K562 (cell line): ENCODE measurements around the gene ARHGDIB. TPM values are rescaled to one million over a fixed set of nuclear protein-coding genes. Genes with fewer than 3 reads are reported as not detected.

Source experiments
- ATAC-seq: fragments of 200-7000 bp; cut with Tn5 transposase; 3 replicates; pipeline ENCODE4 v1.9.1; 2020; ENCODE audit warnings: moderate library complexity
- BruUV-seq: library from RNA; stranded (reverse); fragments of 400-500 nt; replicated peaks from 2 replicates; lab custom pipeline; 2021; lab: Mats Ljungman, UMichigan
- CTCF ChIA-PET: fragments of 300-600 bp; formaldehyde crosslinking; extraction: SDS; loops from one replicate; lab custom pipeline; 2021; ENCODE audit warnings: low intra/inter-chr PET ratio; lab: Yijun Ruan, JAX
- POLR2A ChIA-PET: fragments of 300-600, 350-650 bp; sonication (Branson Sonifier 250); formaldehyde crosslinking; extraction: SDS; loops from one replicate; lab custom pipeline; 2021; ENCODE audit warnings: antibody characterized with exemption, inconsistent platforms; lab: Yijun Ruan, JAX
- DNase-seq, 4 experiments: peaks; one replicate each; pipeline versions ENCODE4 v3.0.0 to v3.0.0-alpha.2; 2011 to 2018; ENCODE audit warnings: low spot score in 3 of 4, mixed read lengths in 3 of 4; ENCODE audit errors: extremely low read depth in 1 of 4
- FAIRE-seq: peaks from 2 replicates; lab custom pipeline; 2011; peaks lifted over from hg19 to GRCh38; lab: Jason Lieb, UNC
- H2AFZ ChIP-seq: 2 replicates; pipeline ENCODE4 v1.6.0; 2011; ENCODE audit warnings: low read depth, low read length, control low read depth, inconsistent platforms
- H3K27ac ChIP-seq: fragments of 200-600 bp; 3 replicates; pipeline ENCODE4 v1.8.0; 2011; ENCODE audit warnings: low read depth, mild to moderate bottlenecking, control low read depth, inconsistent platforms, low read length, moderate library complexity, mixed read lengths; ENCODE audit errors: extremely low read depth
- H3K27me3 ChIP-seq, 2 experiments: fragments of 300-600 bp in 1 of 2; 2 replicates in 1 of 2; 3 replicates in 1 of 2; pipeline versions ENCODE4 v1.6.0 to v1.8.0; 2011; ENCODE audit warnings: inconsistent platforms in 2 of 2, low read length in 2 of 2, mild to moderate bottlenecking in 1 of 2, mixed read lengths in 1 of 2, moderate library complexity in 1 of 2; ENCODE audit not compliant: control insufficient read depth in 2 of 2, insufficient read depth in 2 of 2
- H3K36me3 ChIP-seq: fragments of 300-600 bp; 3 replicates; pipeline ENCODE4 v1.8.0; 2011; ENCODE audit warnings: mild to moderate bottlenecking, low read length, inconsistent platforms; ENCODE audit not compliant: control insufficient read depth, insufficient read depth
- H3K4me1 ChIP-seq, 2 experiments: fragments of 200-600 bp in 1 of 2; replicated peaks in 1 of 2; 2 replicates in 1 of 2; 3 replicates in 1 of 2; pipeline versions ENCODE4 v1.5.1 to v1.8.0; 2011; ENCODE audit warnings: inconsistent platforms in 2 of 2, low read length in 2 of 2, mild to moderate bottlenecking in 1 of 2, mixed read lengths in 1 of 2, moderate library complexity in 1 of 2; ENCODE audit not compliant: control insufficient read depth in 2 of 2, insufficient read depth in 2 of 2
- H3K4me2 ChIP-seq: 2 replicates; pipeline ENCODE4 v1.6.1; 2011; ENCODE audit warnings: low read length, control low read depth, inconsistent platforms, mixed read lengths; ENCODE audit not compliant: insufficient read depth
- H3K4me3 ChIP-seq: fragments of 200-600 bp; sonication (generic), shearing (Covaris generic); 2 replicates; pipeline ENCODE4 v1.5.1; 2016; ENCODE audit warnings: control low read depth, inconsistent platforms
- H3K79me2 ChIP-seq: fragments of 200-600 bp; 3 replicates; pipeline ENCODE4 v1.8.0; 2011; ENCODE audit warnings: low read length, inconsistent platforms; ENCODE audit not compliant: control insufficient read depth, insufficient read depth
- H3K9ac ChIP-seq, 2 experiments: 2 replicates each; pipeline versions ENCODE4 v1.6.0 to v1.6.1; 2011; ENCODE audit warnings: low read depth in 2 of 2, low read length in 2 of 2, control low read depth in 1 of 2, inconsistent platforms in 1 of 2, mild to moderate bottlenecking in 1 of 2, mixed read lengths in 1 of 2; ENCODE audit not compliant: insufficient read depth in 1 of 2
- H3K9me1 ChIP-seq: one replicate; pipeline ENCODE4 v1.6.0; 2011; ENCODE audit warnings: inconsistent platforms, mild to moderate bottlenecking, low read length, moderate library complexity; ENCODE audit not compliant: control insufficient read depth, insufficient read depth
- H3K9me3 ChIP-seq: replicated peaks from 2 replicates; pipeline ENCODE4 v1.5.1; 2011; ENCODE audit warnings: low read depth, low read length, inconsistent platforms; ENCODE audit not compliant: control insufficient read depth, insufficient read depth
- H4K20me1 ChIP-seq: replicated peaks from 2 replicates; pipeline ENCODE4 v1.6.1; 2011; ENCODE audit warnings: low read length, inconsistent platforms, mixed read lengths; ENCODE audit not compliant: control insufficient read depth, insufficient read depth
- CBX2 ChIP-seq: fragments of 200-600 bp; sonication (generic); IDR thresholded peaks from one replicate; pipeline ENCODE4 v1.6.1; 2012; ENCODE audit warnings: mild to moderate bottlenecking, low read length, inconsistent platforms; ENCODE audit not compliant: insufficient read depth, poor library complexity, severe bottlenecking
- ELK1 ChIP-seq: sonication (generic); formaldehyde crosslinking; IDR thresholded peaks from 2 replicates; pipeline ENCODE4 v1.8.1; 2022; ENCODE audit warnings: missing genetic modification reagents
- FOSL1 ChIP-seq: fragments of 200-800 bp; sonication (Bioruptor generic); conservative IDR thresholded peaks from 2 replicates; pipeline ENCODE4 v1.6.1; 2016; ENCODE audit warnings: missing genetic modification characterization, missing compliant biosample characterization
- POLR2AphosphoS2 ChIP-seq: IDR thresholded peaks from 2 replicates; pipeline ENCODE4 v1.6.1; 2012; ENCODE audit warnings: low read length, improper control_type of control experiment
- SMC3 ChIP-seq: conservative IDR thresholded peaks from 2 replicates; pipeline ENCODE4 v1.6.1; 2011; ENCODE audit warnings: low read depth, low read length, improper control_type of control experiment; ENCODE audit not compliant: insufficient read depth
- ZNF124 ChIP-seq: sonication (generic); formaldehyde crosslinking; IDR thresholded peaks from 2 replicates; pipeline ENCODE4 v1.8.1; 2022; ENCODE audit warnings: missing genetic modification reagents
- ZNF436 ChIP-seq: fragments of 250-450, 450-650 bp; sonication (Bioruptor Pico); formaldehyde crosslinking; IDR thresholded peaks from 2 replicates; pipeline ENCODE4 v1.7.0; 2020; ENCODE audit warnings: mild to moderate bottlenecking
- WGBS: fragments of 100-300 bp; shearing (Covaris generic); methylation state at CpG from one replicate; pipeline ENCODE4 v1.1.6; 2016; ENCODE audit warnings: low coverage, mixed read lengths; ENCODE audit not compliant: insufficient coverage; ENCODE audit errors: missing lambda C conversion rate; 5-methylcytosine and 5-hydroxymethylcytosine counted together
- in situ Hi-C: fragments of 300-500 bp; cut with MboI; formaldehyde crosslinking; loops from 4 replicates; pipeline ENCODE4 v1.15.0; 2018; ENCODE audit warnings: inconsistent platforms, mixed read lengths
- intact Hi-C: fragments of 100-400 bp; cut with micrococcal nuclease; formaldehyde crosslinking; loops from 2 replicates; pipeline ENCODE4 v1.14.2; 2022
- polyA plus RNA-seq, 8 experiments: library from polyadenylated mRNA; depleted of rRNA in 4 of 8; stranded (reverse) in 5 of 8; unstranded in 3 of 8; fragments of >200 nt; fragmentation: Nextera tagmentation in 2 of 8; fragmentation: Illumina TruSeq in 1 of 8; extraction: Ambion mirVana in 2 of 8; extraction: Trizol in 1 of 8; gene quantifications; 2 replicates each; pipeline versions ENCODE4 v1.2.1 to v1.2.3, GENCODE V29; 2011 to 2014; ENCODE audit warnings: inconsistent platforms in 1 of 8, missing spikeins in 1 of 8
- total RNA-seq, 7 experiments: library from RNA; depleted of rRNA in 6 of 7; stranded (reverse); fragments of >200 nt in 6 of 7; fragmentation: Illumina TruSeq in 2 of 7; extraction: Trizol in 2 of 7; gene quantifications; 2 replicates each; pipeline versions ENCODE4 v1.2.1 to v1.2.3, GENCODE V29; 2011 to 2021; ENCODE audit warnings: low replicate concordance in 1 of 7
- TF ChIP-seq, protein P1 (sequence below): sonication (generic); formaldehyde crosslinking; IDR thresholded peaks from 2 replicates; pipeline ENCODE4 v1.8.1; 2023; ENCODE audit warnings: mild to moderate bottlenecking, missing genetic modification reagents

ARHGDIB gene
- total and polyA plus RNA-seq, 9 of the 15 experiments (the other 6 are each of a cell fraction or from before 2014, with no cell fraction given) = 9.5 to 204 (median 116) TPM

GRCh38 chr12:14910090-14910915 is 51.1 kb downstream of the ARHGDIB start:
- Histone ChIP-seq H3K4me3 (no peak overlapping the region), H3K27ac (no peak overlapping the region)
- CTCF ChIA-PET = no interaction called here

More at GRCh38 chr12:14910090-14910915, 51.1 kb downstream of the ARHGDIB start:
- Histone ChIP-seq H3K79me2 (no peaks in the 10 kb centered on the region), H3K9ac (no peak overlapping the region), H3K4me1 (no peaks in the 10 kb centered on the region), H3K4me2 (no peak overlapping the region)
- BruUV-seq = no TSS peak
- WGBS = 9% methylated on average over 5 of the region's 5 CpGs
- no peak for DNase-seq
- TF ChIP-seq SMC3 (no peak), ZNF124 (CRISPR knock-in tag) (no peak), CBX2 (no peak), FOSL1 (tag) (peak; percentile 5; the same call in 1 of the 2 replicates), ZNF436 (CRISPR knock-in tag) (no peak), POLR2AphosphoS2 (no peak), ELK1 (CRISPR knock-in tag) (no peak)
- TF ChIP-seq, protein P1, sequence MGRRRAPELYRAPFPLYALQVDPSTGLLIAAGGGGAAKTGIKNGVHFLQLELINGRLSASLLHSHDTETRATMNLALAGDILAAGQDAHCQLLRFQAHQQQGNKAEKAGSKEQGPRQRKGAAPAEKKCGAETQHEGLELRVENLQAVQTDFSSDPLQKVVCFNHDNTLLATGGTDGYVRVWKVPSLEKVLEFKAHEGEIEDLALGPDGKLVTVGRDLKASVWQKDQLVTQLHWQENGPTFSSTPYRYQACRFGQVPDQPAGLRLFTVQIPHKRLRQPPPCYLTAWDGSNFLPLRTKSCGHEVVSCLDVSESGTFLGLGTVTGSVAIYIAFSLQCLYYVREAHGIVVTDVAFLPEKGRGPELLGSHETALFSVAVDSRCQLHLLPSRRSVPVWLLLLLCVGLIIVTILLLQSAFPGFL (CRISPR knock-in tag) = no peak
- TF ChIP-seq, all 486 proteins: peak for 1
- in situ Hi-C loops = no loop called here
- 0 out of 2 replicates have a peak overlapping the region, but pooled peaks have one; percentile 23 for H2AFZ ChIP-seq
- H3K27me3 ChIP-seq = no peaks in the 10 kb centered on the region
- H3K9me3 ChIP-seq = no peaks in the 10 kb centered on the region
- no peaks in the 10 kb centered on the region for H3K36me3 ChIP-seq
- intact Hi-C loops = no loop called here
- FAIRE-seq = no peak
- POLR2A ChIA-PET = no interaction called here
- no peaks in the 10 kb centered on the region for H4K20me1 ChIP-seq
- H3K9me1 ChIP-seq = no peaks in the 10 kb centered on the region
- ATAC-seq = no peak
